HCT116 (cell line): ENCODE data around the gene LLGL2. TPM values are rescaled to one million over a fixed set of nuclear protein-coding genes. Genes with fewer than 3 reads are reported as not detected.

ENCODE experiments used
- ATAC-seq: fragments of 200-7000 bp; cut with Tn5 transposase; 2 replicates; pipeline ENCODE4 v1.9.1; 2020; ENCODE audit warnings: mild to moderate bottlenecking, moderate library complexity
- BruUV-seq: library from RNA; stranded (reverse); fragments of 400-500 nt; replicated peaks from 2 replicates; lab custom pipeline; 2021; lab: Mats Ljungman, UMichigan
- CTCF ChIA-PET: fragments of 300-600 bp; sonication (Branson Sonifier 250); formaldehyde crosslinking; loops from one replicate; lab custom pipeline; 2021; ENCODE audit warnings: antibody characterized with exemption; lab: Charles Lee
- POLR2A ChIA-PET: fragments of 300-600, 350-600 bp; sonication (Branson Sonifier 250); formaldehyde crosslinking; loops from one replicate; lab custom pipeline; 2021; ENCODE audit warnings: antibody characterized with exemption; lab: Charles Lee
- RAD21 ChIA-PET, 2 experiments: fragments of 300-600 bp; sonication (Branson Sonifier 250); formaldehyde crosslinking; loops; one replicate each; lab custom pipeline; 2023; ENCODE audit warnings: low total read pairs in 2 of 2; ENCODE audit not compliant: uncharacterized antibody in 2 of 2, unreplicated experiment in 2 of 2, low non-redundant PET in 1 of 2; lab: Charles Lee
- DNase-seq: peaks from one replicate; pipeline ENCODE4 v3.0.0-alpha.2; 2010; ENCODE audit warnings: low read depth, low spot score
- H2AFZ ChIP-seq: fragments of 200-600 bp; shearing (Covaris generic), sonication (generic); 2 replicates; pipeline ENCODE4 v1.6.1; 2017; ENCODE audit warnings: low read depth, mixed run types, mixed read lengths, antibody characterized with exemption, low read length; ENCODE audit not compliant: poor library complexity, severe bottlenecking
- H3K27ac ChIP-seq: 2 replicates; pipeline ENCODE4 v1.5.1; 2012; ENCODE audit warnings: low read depth, low read length
- H3K27me3 ChIP-seq: fragments of 200-600 bp; sonication (generic); 2 replicates; pipeline ENCODE4 v1.6.1; 2016; ENCODE audit warnings: mixed run types, low read length, mixed read lengths; ENCODE audit not compliant: insufficient read depth
- H3K36me3 ChIP-seq, 2 experiments: fragments of 200-500 bp in 1 of 2; fragments of 200-600 bp in 1 of 2; sonication (Bioruptor generic) in 1 of 2; sonication (generic) in 1 of 2; 2 replicates each; pipeline versions ENCODE4 v1.5.1 to v1.6.1; 2014 to 2016; ENCODE audit warnings: low read length in 2 of 2, inconsistent platforms in 1 of 2, mixed read lengths in 1 of 2, mixed run types in 1 of 2; ENCODE audit not compliant: insufficient read depth in 2 of 2, control insufficient read depth in 1 of 2
- H3K4me1 ChIP-seq, 2 experiments: fragments of 200-600 bp in 1 of 2; sonication (generic) in 1 of 2; 2 replicates each; pipeline versions ENCODE4 v1.5.1 to v1.6.1; 2012 to 2017; ENCODE audit warnings: low read length in 2 of 2, inconsistent platforms in 1 of 2, mild to moderate bottlenecking in 1 of 2, mixed read lengths in 1 of 2, mixed run types in 1 of 2, moderate library complexity in 1 of 2; ENCODE audit not compliant: insufficient read depth in 2 of 2, control insufficient read depth in 1 of 2
- H3K4me2 ChIP-seq: fragments of 200-600 bp; sonication (generic); 2 replicates; pipeline ENCODE4 v1.6.1; 2017; ENCODE audit warnings: mixed run types, low read length, mixed read lengths
- H3K4me3 ChIP-seq, 2 experiments: fragments of 200-600 bp in 1 of 2; sonication (generic) in 1 of 2; replicated peaks in 1 of 2; 2 replicates each; pipeline ENCODE4 v1.5.1; 2011 to 2016; ENCODE audit warnings: low read length in 2 of 2, control low read depth in 1 of 2, low read depth in 1 of 2, mild to moderate bottlenecking in 1 of 2, mixed read lengths in 1 of 2, mixed run types in 1 of 2
- H3K79me2 ChIP-seq: fragments of 200-600 bp; sonication (generic); 2 replicates; pipeline ENCODE4 v1.6.1; 2017; ENCODE audit warnings: mild to moderate bottlenecking, mixed run types, low read length, moderate library complexity, mixed read lengths; ENCODE audit not compliant: insufficient read depth
- H3K9ac ChIP-seq: fragments of 200-600 bp; sonication (generic); 2 replicates; pipeline ENCODE4 v1.6.1; 2016; ENCODE audit warnings: low read length, mixed read lengths
- H3K9me2 ChIP-seq: fragments of 200-600 bp; sonication (generic), shearing (Covaris generic); 2 replicates; pipeline ENCODE4 v1.6.1; 2017; ENCODE audit warnings: mixed run types, mild to moderate bottlenecking, moderate library complexity; ENCODE audit not compliant: insufficient read depth
- H3K9me3 ChIP-seq, 2 experiments: fragments of 200-500 bp in 1 of 2; fragments of 200-600 bp in 1 of 2; sonication (Bioruptor generic) in 1 of 2; sonication (generic) in 1 of 2; 2 replicates each; pipeline ENCODE4 v1.6.1; 2014 to 2017; ENCODE audit warnings: low read length in 2 of 2, mixed read lengths in 2 of 2, inconsistent platforms in 1 of 2, low read depth in 1 of 2, mild to moderate bottlenecking in 1 of 2, mixed run types in 1 of 2, moderate library complexity in 1 of 2; ENCODE audit not compliant: control insufficient read depth in 1 of 2, insufficient read depth in 1 of 2
- H4K20me1 ChIP-seq: fragments of 200-600 bp; sonication (generic), shearing (Covaris generic); 2 replicates; pipeline ENCODE4 v1.6.1; 2017; ENCODE audit warnings: mixed run types, mild to moderate bottlenecking, moderate library complexity; ENCODE audit not compliant: insufficient read depth
- CEBPB ChIP-seq: IDR thresholded peaks from 2 replicates; pipeline ENCODE4 v1.6.1; 2012; ENCODE audit warnings: low read depth
- FOSL1 ChIP-seq: IDR thresholded peaks from 2 replicates; pipeline ENCODE4 v1.6.1; 2012; ENCODE audit warnings: low read depth
- POLR2AphosphoS5 ChIP-seq: IDR thresholded peaks from 2 replicates; pipeline ENCODE4 v1.6.1; 2011; ENCODE audit warnings: mild to moderate bottlenecking, low read depth, low read length, moderate library complexity
- YY1 ChIP-seq: IDR thresholded peaks from 2 replicates; pipeline ENCODE4 v1.6.1; 2011; ENCODE audit warnings: low read length, low read depth, moderate library complexity, mild to moderate bottlenecking; ENCODE audit not compliant: insufficient replicate concordance; ENCODE audit errors: extremely low read depth
- ZNF274 ChIP-seq: fragments of 200-500 bp; sonication (Bioruptor generic); IDR thresholded peaks from 2 replicates; pipeline ENCODE4 v1.6.1; 2014; ENCODE audit warnings: mild to moderate bottlenecking, low read depth, low read length, inconsistent platforms
- intact Hi-C: fragments of 100-400 bp; cut with micrococcal nuclease; formaldehyde crosslinking; loops from 2 replicates; pipeline ENCODE4 v1.10.0; 2022
- total RNA-seq: library from RNA; stranded (reverse); gene quantifications from one replicate; pipeline ENCODE4 v1.2.1, GENCODE V29; 2021; ENCODE audit not compliant: unreplicated experiment

The LLGL2 gene
- total RNA-seq, 1 experiment from 2014 or later = 209 TPM

DNA sequence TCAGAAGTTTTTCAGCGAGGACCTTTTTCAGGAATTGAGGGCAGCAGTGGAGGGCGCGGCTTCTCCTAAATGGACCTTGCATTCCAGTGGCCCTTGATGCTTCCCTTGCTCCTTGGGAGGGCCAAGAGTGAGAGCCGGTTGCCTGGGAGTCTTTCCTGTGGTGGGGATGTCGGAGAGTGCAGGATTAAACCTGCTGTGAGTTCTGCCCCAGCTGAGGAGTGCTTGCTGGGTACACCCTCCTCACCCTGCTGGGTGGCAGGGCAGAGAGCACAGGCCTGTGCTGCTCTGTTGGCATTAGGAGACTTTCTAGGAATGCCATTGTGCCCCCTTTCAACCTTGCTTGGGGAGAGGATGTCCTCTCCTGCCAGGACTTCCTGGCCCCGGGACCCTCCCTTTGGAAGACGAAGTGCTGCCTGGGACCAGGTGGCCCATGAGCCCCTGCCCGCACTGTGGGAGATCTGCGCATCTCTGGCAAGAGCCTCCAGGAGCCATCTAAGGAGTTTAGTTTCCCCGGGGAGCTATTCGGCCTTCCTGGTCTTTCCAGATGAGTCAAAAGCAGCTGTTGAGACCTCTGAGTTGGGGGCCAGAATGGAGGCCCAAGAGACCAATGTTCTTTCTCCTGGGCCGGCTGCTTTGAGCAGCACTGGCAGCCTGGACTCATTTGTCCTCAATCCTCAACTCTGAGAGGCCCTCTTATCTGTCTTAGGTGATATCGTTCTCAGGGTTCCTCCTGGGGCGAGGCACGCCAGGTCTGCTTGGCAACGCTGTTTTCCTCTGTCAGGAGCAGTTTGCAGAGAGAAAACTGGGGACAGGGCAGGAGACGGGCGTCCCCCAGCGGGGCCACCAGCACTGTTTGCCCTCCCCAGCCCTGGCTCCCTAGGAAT is 5.6 kb downstream of the LLGL2 start:
- CTCF ChIA-PET = no interaction called here
- BruUV-seq = no TSS peak

GRCh38 chr17:75531721-75532072 is 6.2 kb downstream of the LLGL2 start:
- H4K20me1 ChIP-seq = no peaks in the 10 kb centered on the region
- H3K27ac ChIP-seq = peak overlapping the region; percentile 98
- peak; percentile 86 for ATAC-seq
- H3K9me3 ChIP-seq = no peaks in the 10 kb centered on the region
- H3K4me3 ChIP-seq = peak overlapping the region; percentile 17 to 35
- peaks cover 46 to 67% of the 10 kb centered on the region in 2 experiments for H3K4me1 ChIP-seq
- ChIA-PET CTCF (no interaction called here), POLR2A (interaction anchor here (1.4 kb wide), 1 partner anchor 19 kb away, joined by 3 read pairs; no protein-coding TSS in a partner anchor), RAD21 (no interaction called here)
- H3K9ac ChIP-seq = peak overlapping the region; percentile 70
- peak overlapping the region; percentile 79 for H3K4me2 ChIP-seq
- H2AFZ ChIP-seq = no peak overlapping the region
- TF ChIP-seq POLR2AphosphoS5 (0 out of 2 replicates have a peak, but pooled peaks have one; percentile 21), YY1 (no peak)
- BruUV-seq = no TSS peak
- H3K9me2 ChIP-seq = no peaks in the 10 kb centered on the region
- DNase-seq = peak; percentile 75
- H3K27me3 ChIP-seq = no peaks in the 10 kb centered on the region
- H3K36me3 ChIP-seq = peaks cover 0 to 11% of the 10 kb centered on the region in 2 experiments; a peak in 1 of 4 replicates
- peaks cover 89% of the 10 kb centered on the region for H3K79me2 ChIP-seq
- intact Hi-C loops = no loop called here

More for the DNA sequence above, 5.6 kb downstream of the LLGL2 start:
- Histone ChIP-seq H3K27ac (peak overlapping the region; percentile 98), H2AFZ (no peak overlapping the region), H3K4me3 (peak overlapping the region; percentile 17 to 35), H3K79me2 (peaks cover 90% of the 10 kb centered on the region), H3K27me3 (no peaks in the 10 kb centered on the region), H3K9me2 (no peaks in the 10 kb centered on the region), H3K36me3 (peaks cover 0 to 11% of the 10 kb centered on the region in 2 experiments; a peak in 1 of 4 replicates), H3K9me3 (no peaks in the 10 kb centered on the region), H3K4me1 (peaks cover 46 to 66% of the 10 kb centered on the region in 2 experiments), H4K20me1 (no peaks in the 10 kb centered on the region), H3K9ac (peak overlapping the region; percentile 70), H3K4me2 (peak overlapping the region; percentile 79)
- DNase-seq = no peak
- ATAC-seq = peak; percentile 28
- POLR2A ChIA-PET = no interaction called here
- intact Hi-C loops = no loop called here
- TF ChIP-seq FOSL1 (no peak), CEBPB (no peak), ZNF274 (no peak)
- RAD21 ChIA-PET = no interaction called here
